C4-2B (cell line): ENCODE measurements around the gene ADAM19.

Experiments
- H3K27ac ChIP-seq: fragments of 450-650 bp; 2 replicates; pipeline ENCODE4 v1.5.1; 2017
- ZFX ChIP-seq: fragments of 450-650 bp; IDR thresholded peaks from 2 replicates; pipeline ENCODE4 v1.6.1; 2017
- TF ChIP-seq, protein P1 (sequence below): fragments of 450-650 bp; conservative IDR thresholded peaks from 2 replicates; pipeline ENCODE4 v1.5.1; 2017; ENCODE audit warnings: mild to moderate bottlenecking

The ADAM19 gene

DNA sequence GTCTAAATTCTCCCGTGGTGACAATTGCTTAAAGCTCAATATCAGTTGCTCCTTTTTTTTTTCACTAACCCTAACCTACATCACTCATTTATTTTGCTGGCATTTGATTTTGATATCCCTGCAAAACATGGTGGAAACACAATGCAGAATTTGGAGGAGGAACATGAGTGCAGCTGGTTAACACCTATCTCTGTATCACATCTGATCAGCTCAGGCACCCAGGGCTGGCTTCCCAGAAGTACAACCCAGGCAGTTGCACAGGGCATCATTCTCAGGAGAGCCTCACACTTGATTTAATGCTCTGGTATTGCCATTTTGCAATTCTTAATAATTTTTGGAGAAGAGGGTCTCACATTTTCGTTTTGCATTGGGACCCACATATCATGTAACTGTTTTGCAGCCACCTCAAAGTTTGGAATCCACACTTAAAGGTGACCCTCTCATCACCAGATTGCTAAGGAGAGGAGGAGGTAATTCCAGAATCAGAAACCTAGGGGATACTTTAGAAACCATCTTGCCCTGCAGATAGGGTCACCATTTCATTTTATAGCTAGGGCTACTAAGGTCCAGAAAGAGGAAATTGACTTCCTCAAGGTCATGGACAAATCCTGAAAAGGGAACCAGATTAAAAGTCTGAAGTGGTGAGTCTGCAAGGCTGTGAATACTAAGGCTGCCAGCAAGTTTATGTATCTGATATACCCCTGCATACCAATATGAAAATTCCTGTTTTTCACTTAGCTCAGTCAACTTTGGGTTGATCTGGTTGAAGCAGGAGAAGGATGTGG lies 19.3 kb upstream of the ADAM19 start:
- H3K27ac ChIP-seq, result no peak overlapping the region
- TF ChIP-seq, protein P1, sequence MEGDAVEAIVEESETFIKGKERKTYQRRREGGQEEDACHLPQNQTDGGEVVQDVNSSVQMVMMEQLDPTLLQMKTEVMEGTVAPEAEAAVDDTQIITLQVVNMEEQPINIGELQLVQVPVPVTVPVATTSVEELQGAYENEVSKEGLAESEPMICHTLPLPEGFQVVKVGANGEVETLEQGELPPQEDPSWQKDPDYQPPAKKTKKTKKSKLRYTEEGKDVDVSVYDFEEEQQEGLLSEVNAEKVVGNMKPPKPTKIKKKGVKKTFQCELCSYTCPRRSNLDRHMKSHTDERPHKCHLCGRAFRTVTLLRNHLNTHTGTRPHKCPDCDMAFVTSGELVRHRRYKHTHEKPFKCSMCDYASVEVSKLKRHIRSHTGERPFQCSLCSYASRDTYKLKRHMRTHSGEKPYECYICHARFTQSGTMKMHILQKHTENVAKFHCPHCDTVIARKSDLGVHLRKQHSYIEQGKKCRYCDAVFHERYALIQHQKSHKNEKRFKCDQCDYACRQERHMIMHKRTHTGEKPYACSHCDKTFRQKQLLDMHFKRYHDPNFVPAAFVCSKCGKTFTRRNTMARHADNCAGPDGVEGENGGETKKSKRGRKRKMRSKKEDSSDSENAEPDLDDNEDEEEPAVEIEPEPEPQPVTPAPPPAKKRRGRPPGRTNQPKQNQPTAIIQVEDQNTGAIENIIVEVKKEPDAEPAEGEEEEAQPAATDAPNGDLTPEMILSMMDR, result no peak
- TF ChIP-seq ZFX, result no peak

DNA sequence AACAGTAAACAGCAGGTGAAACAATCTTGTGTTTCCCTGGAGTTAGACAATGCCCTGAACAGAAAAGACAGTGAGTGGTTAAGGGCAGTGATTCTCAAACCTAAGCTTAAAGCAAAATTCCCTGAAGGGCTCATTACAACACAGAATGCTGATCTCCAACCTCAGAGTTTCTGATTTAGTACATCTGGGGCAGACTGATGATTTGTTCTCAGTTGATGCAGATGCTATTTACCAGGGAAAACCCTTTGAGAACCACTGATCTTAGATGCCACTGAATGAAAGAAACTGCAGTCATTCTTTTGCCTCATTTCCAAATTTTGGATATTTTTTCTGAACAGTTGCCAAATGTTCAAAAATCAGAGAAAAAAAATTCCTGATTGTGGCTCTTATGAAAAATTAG lies 18.7 kb upstream of the ADAM19 start:
- no peak overlapping the region for H3K27ac ChIP-seq

DNA sequence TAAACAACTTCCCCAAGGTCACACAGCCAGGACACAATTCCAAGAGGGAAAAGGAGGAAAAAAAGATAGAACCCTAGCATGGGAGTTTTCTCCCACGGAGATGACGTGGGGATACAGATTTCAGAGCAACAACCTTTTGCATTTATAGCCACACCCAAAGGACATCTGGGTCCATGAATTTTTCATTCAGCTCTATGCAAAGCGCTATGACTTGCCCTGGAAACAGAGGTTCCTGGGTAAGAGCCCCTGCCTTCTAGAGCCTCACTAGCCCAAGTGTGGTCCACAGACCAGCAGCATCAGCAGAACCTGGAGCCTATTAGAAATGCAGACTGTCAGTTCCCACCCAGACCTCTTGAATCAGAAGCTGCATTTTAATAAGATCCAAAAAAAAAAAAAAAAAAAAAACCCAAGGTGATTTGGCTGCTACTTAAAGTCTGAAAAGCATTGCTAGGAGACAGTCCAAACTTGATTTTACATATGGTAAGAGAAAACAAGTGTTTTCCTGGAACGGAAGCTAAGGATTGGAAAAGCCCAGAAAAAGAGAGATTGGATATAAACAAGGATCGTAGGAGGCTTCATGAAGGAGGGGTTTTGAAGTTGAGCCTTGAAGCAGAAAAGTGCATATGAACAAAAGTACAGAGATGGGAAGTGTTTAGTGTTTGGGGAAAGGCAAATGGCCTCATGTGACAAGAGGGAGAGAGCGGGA lies 17.6 kb upstream of the ADAM19 start:
- H3K27ac ChIP-seq, result no peak overlapping the region

More for the DNA sequence above, 18.7 kb upstream of the ADAM19 start:
- TF ChIP-seq, protein P1, result no peak
- TF ChIP-seq ZFX, result no peak

DNA sequence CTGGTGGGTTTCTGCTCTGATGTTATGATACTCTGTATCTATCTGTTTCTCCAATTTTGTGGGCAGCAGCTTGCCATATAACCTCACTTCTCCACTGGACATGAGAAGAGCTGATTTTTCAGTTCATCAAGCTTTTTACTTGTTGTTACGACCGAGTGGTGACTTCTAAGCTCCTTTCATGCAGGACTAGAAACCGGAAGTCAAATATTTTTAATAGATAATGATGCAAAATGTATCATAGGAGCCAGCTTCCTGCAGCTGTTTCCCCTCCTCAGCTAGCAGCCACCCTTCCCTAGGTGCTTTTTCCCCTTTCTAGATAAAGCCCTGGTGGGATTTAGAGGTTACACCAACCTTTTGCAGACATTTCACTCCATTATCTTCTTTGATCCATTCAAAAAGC lies 17.0 kb upstream of the ADAM19 start:
- TF ChIP-seq, protein P1, result no peak
- no peak for TF ChIP-seq ZFX
- H3K27ac ChIP-seq, result no peak overlapping the region

More for the DNA sequence above, 17.6 kb upstream of the ADAM19 start:
- TF ChIP-seq, protein P1, result no peak
- no peak for TF ChIP-seq ZFX

DNA sequence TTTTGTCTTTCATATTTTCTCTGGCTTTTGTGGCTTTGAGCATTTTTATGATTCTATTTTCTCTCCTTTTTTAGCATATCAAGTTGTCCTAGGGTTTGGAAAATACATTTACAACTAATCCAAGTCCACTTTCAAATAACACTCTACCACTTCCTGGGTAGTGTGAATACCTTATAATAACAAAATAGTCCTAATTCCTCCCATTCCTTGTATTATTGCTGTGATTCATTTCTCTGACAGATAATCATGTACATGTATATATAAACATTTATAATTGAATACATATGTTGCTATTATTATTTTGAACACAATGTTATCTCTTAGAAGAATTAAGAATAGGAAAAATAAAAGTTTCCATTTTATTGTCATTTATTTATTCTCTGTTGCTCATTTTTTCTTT lies 14.9 kb upstream of the ADAM19 start:
- no peak overlapping the region for H3K27ac ChIP-seq
- TF ChIP-seq, protein P1, result no peak
- no peak for TF ChIP-seq ZFX

DNA sequence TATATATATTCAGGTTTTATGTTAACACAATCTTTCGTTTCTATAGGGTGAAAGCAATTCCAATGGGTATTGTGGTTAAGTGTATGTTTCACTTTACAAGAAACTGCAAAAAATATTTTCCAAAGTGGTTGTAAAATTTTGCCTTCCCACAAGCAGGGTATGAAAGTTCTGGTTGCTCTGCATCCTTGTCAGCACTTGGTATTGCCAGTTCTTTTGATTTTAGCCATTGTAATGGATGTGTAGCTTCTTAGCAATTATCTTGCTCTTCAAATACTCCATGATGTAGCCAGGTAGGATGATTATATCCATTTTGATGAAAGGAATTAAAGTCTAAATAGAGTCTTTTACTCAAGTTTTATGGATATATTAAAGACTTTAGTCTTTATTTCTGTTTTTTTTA lies 9.1 kb upstream of the ADAM19 start:
- H3K27ac ChIP-seq, result no peak overlapping the region
- no peak for TF ChIP-seq ZFX
- TF ChIP-seq, protein P1, result no peak
